ELR (cell line): ENCODE measurements around the gene DOK1.

Experiments used
- DNase-seq: peaks from one replicate; pipeline ENCODE4 v3.0.0-alpha.2; 2015; ENCODE audit warnings: low read depth

The DOK1 gene

GRCh38 chr2:74603282-74604000, 48.9 kb downstream of the DOK1 start:
- no peak for DNase-seq

- no peak for DNase-seq
Observed at GRCh38 chr2:74606927-74607326, 52.4 kb downstream of the DOK1 start.
